G401 (cell line): ENCODE results near the gene SPAG4. TPM values are rescaled to one million over a fixed set of nuclear protein-coding genes. Genes with fewer than 3 reads are reported as not detected.

Source experiments
- DNase-seq: peaks from one replicate; pipeline ENCODE4 v3.0.0-alpha.2; 2015; ENCODE audit warnings: low spot score
- in situ Hi-C: cut with HindIII; loops from 2 replicates; pipeline ENCODE4 v1.10.0; 2016; ENCODE audit warnings: low sequenced_read_pairs, mixed read lengths
- total RNA-seq: library from RNA; depleted of rRNA; stranded (reverse); fragments of >200 nt; shearing (Covaris generic); gene quantifications from 2 replicates; pipeline ENCODE4 v1.2.3, GENCODE V29; 2014; rRNA removed

The SPAG4 gene
- total RNA-seq = 8.0 and 12.7 TPM in 2 replicates

GRCh38 chr20:35615667-35616464, at the start of gene SPAG4:
Gene SPAG4, plus strand, starts transcription at chr20:35615829. Its CDS starts 175 bp downstream, at chr20:35616004.
- in situ Hi-C loops = no loop called here
- no peak for DNase-seq

DNA sequence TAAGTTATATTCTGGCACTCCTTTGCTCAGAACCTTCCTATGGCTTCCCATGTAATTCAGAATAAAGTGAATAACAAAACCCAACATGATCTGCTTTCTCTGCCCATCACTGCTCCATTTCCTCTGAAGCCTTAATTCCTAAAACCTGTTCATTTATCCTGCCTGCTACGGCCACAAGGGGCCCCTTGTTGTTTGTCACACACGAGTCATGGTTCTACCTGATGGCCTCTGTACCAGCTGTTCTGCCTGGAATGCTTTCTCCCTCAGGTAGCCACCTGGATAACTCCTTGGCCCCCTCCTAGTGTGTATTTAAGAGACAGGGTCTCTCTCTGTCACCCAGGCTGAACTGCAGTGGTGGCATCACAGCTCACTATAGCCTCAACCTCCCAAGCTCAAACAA, 47.0 kb upstream of the SPAG4 start:
- in situ Hi-C loops = no loop called here
- no peak for DNase-seq

DNA sequence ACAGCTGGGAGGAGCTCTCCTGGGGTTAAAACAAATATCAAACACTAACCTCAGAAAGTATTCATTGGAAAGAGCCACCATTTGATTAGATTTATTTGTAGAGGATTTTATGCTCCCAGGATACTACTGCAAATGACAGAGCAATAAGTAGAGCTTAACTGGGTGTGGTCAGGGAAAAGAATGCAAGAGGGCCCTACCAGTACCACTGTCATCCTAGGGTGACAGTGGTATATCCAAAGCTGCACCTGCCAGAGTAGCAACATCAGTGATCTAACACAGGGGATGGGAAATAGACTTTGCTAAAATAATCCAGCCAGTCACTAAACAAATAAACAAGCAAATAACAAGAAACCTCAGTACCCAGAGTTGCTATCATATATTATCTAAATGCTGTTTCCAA, 44.1 kb upstream of the SPAG4 start:
- no peak for DNase-seq
- in situ Hi-C loops = no loop called here

DNA sequence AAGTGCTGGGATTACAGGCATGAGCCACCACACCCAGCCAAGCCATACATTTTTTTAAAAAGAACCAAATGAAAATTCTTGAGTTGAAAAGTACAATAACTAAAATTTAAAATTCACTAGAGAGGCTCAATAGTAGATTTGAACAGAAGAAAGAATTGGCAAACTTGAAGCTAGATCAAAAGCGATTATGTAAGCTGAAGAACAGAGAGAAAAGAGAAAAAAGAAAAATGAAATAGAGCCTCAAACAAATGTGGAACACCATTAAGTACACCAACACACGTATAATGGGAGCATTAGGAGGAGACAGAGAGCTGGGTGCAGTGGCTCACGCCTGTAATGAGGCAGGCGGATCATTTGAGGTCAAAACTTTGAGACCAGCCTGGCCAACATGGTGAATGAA, 42.8 kb upstream of the SPAG4 start:
- in situ Hi-C loops = no loop called here
- DNase-seq = no peak

DNA sequence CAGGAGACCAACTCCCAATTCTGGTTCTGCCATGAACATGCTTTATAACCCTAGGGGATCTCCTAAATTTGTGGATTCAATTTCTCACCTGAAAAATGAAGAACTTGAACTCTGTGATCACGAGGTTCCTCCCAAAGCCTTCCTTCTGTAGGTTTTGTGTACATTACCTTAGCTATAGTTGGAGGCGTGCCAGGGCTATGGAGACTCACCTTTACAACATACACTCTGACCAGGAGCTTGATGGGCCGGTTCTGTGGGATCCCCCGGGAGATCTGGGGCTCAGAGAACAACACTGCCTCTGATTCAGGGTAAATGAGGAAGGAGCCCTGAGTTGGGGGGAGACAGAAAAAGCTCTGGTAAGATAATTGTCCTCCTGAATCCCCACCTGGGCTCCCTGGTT, 39.7 kb upstream of the SPAG4 start:
- in situ Hi-C loops = no loop called here

GRCh38 chr20:35576816-35577215, 38.8 kb upstream of the SPAG4 start:
- no peak for DNase-seq
- in situ Hi-C loops = no loop called here

More for the DNA sequence above, 39.7 kb upstream of the SPAG4 start:
- no peak for DNase-seq

DNA sequence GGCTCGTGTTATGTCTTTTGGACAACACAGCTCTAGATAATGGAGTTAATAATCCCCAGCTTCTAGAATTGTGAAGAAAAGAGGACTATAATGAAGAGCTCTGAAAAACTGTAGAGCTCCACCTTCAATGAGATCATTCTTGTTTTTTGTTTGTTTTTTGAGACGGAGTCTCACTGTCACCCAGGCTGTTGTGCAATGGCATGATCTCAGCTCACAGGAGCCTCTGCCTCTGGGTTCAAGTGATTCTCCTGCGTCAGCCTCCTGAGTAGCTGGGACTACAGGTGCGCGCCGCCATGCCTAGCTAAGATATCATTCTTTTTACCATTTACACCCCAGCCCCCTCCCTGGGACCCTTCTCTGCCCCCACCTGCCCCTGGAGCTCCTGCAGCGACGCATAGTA, 37.2 kb upstream of the SPAG4 start:
- DNase-seq = no peak
- in situ Hi-C loops = no loop called here

DNA sequence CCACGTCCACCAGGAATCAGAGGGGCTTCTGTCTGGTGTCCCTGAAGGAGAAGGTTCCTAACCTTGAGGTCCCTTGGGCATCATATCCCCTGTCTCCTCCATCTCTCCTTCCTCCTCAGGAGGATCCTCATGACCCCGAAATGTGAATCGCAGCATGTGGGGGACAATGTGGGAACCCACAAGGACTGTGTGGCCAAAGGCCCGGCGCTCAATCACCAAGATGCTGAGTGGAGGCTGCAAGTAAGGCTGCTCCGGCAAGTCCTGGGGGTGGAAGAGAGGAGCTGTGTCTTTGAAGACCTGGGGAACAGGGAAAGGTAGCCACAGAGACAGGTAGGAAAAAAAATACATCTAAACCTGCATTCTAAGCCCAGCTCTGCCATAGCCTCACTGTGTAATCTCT, 36.4 kb upstream of the SPAG4 start:
- in situ Hi-C loops = no loop called here

GRCh38 chr20:35582131-35582530, 33.5 kb upstream of the SPAG4 start:
- in situ Hi-C loops = no loop called here
- DNase-seq = no peak

More for the DNA sequence above, 36.4 kb upstream of the SPAG4 start:
- DNase-seq = no peak

DNA sequence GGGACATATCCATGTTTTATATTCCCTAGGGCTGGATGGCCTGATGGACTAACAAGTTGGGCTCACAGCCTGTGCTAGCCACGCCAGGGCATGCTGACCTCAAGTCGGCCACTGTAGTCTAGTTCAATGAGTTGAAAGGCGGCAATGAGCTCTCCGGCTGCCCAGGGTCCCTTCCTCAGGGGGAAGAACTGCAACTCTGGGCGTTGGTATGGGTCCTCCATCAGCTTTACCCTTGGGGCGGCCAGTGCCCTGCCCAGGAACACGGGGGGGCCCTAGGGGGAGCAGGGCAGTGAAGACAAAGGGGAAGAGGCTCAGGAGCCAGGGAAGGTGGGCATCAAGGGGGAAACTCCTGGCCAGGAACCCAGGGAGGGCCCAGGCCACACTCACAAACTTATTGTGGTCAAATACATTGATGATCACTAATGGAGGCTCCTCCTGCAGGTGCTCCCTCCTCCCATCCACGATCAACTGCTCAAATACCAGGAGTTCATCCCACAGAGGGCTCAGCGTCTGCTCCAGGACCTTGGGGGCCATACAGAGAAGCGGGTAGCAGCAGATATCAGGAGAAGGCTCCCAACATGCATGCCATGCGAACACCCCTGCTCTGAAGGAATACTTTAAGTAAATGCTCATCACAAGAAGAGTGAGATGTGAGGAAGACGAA, 32.8 kb upstream of the SPAG4 start:
- DNase-seq = no peak
- in situ Hi-C loops = no loop called here

DNA sequence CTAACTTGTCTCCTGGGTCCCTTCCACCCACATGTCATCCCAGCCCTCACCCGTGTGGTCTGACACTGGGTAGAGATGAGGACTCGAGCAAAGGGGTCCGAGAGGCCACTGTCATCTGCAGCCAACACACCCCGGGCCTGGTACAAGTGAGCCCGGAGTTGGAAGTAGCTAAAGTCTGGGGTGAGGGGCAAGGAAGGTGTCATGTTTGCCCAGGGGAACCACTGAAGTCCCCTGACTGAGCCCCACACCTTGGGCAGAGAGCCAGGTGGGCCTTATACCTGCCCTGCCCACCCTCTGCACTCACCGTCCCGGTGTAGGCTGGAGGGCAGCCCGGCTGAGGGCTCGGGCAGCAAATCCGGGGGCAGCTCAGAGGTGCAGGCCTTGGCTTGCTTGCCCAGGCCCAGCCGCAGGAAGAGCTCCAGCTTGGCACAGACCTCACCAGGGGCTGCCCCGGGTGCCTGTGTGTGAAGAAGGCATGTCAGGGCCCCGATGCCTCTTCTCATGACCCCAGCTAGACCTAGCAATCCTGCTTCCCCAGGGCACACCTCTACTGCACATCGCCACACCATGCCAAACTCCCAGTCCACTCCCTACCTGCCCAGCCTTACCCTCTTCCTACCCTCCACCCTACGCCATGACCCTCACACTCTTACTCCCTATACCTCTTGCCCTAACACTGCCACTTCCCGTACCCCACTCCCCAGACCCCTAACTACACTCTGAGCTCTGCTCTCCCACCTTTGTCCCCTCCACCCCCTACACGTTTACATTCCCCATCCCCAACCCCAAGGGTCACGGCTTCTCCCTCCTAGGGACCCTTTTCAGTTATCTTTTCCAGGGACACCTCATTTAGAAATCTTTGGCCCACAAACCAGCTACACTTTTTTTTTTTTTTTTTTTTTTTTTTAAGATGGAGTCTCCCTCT, 31.7 kb upstream of the SPAG4 start:
- in situ Hi-C loops = no loop called here

DNA sequence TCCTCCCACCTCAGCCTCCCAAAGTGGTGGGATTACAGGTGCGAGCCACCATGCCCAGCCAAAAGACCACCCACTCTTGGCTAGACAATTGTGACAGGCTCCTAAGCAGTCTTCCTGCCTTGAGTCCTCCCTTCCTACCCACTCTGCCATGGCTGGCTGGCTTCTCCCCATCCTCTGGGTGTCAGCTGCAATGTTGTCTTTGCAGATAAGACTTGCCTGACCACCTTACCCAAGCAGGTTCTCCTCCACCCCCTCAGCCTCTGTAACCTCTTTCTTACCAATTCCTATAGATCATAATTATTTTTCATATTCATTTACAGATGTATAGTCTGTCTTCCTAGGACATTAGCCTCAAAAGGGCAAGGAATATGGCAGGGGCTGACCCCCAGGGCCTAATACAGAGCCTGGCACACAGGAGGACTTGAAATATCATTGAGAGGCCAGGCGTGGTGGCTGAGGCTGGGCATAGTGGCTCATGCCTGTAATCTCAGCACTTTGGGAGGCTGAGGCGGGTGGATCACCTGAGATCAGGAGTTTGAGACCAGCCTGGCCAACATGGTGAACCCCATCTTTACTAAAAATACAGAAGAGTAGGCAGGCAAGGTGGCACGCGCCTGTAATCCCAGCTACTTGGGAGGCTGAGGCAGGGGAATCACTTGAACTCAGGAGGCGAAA, 28.7 kb upstream of the SPAG4 start:
- DNase-seq = no peak
- in situ Hi-C loops = no loop called here

More for the DNA sequence above, 31.7 kb upstream of the SPAG4 start:
- DNase-seq = no peak

DNA sequence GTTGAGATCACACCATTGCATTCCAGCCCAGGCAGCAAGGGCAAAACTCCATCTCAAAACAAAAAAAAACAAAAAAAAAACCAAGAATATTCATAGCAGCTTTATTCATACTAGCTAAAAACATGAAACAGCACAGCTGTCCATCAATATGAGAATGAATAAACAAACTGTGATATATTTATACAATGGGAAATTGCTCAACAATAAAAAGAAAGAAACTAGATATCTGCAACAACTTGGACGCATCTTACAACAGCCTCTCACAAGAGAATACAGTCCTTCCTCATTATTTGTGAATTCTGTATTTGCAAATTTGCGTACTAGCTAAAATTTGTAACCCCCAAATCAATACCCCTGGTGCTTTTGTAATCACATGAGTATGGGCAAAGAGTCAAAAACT, 28.2 kb upstream of the SPAG4 start:
- no peak for DNase-seq
- in situ Hi-C loops = no loop called here

GRCh38 chr20:35588397-35588796, 27.2 kb upstream of the SPAG4 start:
- no peak for DNase-seq
- in situ Hi-C loops = no loop called here

DNA sequence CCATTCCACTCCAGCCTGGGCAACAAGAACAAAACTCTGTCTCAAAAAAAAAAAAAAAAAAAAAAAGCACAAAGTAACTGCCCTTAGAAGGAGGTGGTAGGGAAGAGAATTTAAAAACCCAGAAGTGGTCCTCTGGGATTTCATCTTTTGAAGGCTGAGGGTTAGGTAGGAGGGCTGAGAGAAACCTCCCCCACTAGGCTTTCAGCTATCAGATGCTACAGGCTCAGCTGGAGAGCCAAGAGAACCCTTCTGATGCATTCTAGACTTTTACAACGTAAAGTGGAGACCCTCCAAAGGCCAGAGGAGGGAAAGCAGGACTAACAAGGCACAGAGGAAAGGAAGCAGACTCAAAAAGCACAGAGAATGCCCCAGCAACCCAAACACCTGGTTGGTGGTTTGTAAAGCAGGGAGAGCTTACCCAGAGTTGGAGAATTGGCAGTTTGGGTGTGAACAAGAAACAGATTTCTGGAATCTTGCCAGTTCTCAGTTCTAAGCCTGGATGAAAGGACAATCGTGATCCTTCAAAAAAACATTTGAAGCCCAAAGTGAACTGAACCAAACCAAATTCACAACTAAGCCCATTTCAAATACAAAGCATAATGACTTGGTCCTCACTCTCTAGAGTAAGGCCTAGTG, 23.2 kb upstream of the SPAG4 start:
- DNase-seq = no peak
- in situ Hi-C loops = no loop called here

- in situ Hi-C loops = no loop called here
- DNase-seq = no peak
Measured at GRCh38 chr20:35595456-35595855, 20.2 kb upstream of the SPAG4 start.

GRCh38 chr20:35595901-35596300, 19.7 kb upstream of the SPAG4 start:
- no peak for DNase-seq
- in situ Hi-C loops = no loop called here

DNA sequence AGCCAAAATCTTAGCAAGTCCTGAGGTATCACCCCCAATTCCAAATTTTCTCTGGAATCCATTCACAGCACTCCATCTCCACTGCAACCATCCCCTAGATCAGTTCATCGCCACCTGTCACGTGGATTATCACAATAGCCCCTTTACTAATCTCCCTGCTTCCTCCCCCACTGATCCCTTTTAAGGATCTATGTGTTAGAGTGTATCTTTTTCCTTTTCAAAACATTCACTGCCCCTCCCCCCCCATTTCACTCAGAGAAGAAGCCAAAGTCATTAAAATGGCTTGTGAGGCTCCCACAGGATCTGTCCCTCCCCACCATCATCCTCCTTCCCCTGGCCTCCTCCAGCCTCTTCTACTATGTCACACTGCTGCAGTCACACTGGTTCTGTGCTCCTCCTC, 18.4 kb upstream of the SPAG4 start:
- in situ Hi-C loops = no loop called here
- no peak for DNase-seq

GRCh38 chr20:35598476-35598875, 17.2 kb upstream of the SPAG4 start:
- in situ Hi-C loops = no loop called here
- DNase-seq = no peak
